HCT116 (cell line): ENCODE results near the gene OR4Q3.

ENCODE experiments used
- MAX ChIP-seq: IDR thresholded peaks from 2 replicates; pipeline ENCODE4 v1.6.1; 2012
- POLR2A ChIP-seq: IDR thresholded peaks from 2 replicates; pipeline ENCODE4 v1.7.0; 2011; ENCODE audit warnings: borderline replicate concordance; ENCODE audit not compliant: insufficient read depth, insufficient read length; ENCODE audit errors: extremely low read depth
- POLR2AphosphoS5 ChIP-seq: IDR thresholded peaks from 2 replicates; pipeline ENCODE4 v1.6.1; 2011; ENCODE audit warnings: mild to moderate bottlenecking, low read depth, low read length, moderate library complexity
- ZFX ChIP-seq: fragments of 450-650 bp; IDR thresholded peaks from 2 replicates; pipeline ENCODE4 v1.6.1; 2017
- TF ChIP-seq, protein P1 (sequence below), 3 experiments: fragments of 200-600 bp in 1 of 3; sonication (generic) in 1 of 3; IDR thresholded peaks in 2 of 3; conservative IDR thresholded peaks in 1 of 3; 2 replicates each; pipeline ENCODE4 v1.5.1; 2012 to 2017; ENCODE audit warnings: low read depth in 2 of 3, low read length in 2 of 3, antibody characterized with exemption in 1 of 3, borderline replicate concordance in 1 of 3, control low read depth in 1 of 3, mild to moderate bottlenecking in 1 of 3, mixed read lengths in 1 of 3, mixed run types in 1 of 3, moderate library complexity in 1 of 3; ENCODE audit not compliant: insufficient read depth in 1 of 3

- no peak for TF ChIP-seq MAX
- TF ChIP-seq POLR2AphosphoS5, result no peak
- TF ChIP-seq, protein P1, sequence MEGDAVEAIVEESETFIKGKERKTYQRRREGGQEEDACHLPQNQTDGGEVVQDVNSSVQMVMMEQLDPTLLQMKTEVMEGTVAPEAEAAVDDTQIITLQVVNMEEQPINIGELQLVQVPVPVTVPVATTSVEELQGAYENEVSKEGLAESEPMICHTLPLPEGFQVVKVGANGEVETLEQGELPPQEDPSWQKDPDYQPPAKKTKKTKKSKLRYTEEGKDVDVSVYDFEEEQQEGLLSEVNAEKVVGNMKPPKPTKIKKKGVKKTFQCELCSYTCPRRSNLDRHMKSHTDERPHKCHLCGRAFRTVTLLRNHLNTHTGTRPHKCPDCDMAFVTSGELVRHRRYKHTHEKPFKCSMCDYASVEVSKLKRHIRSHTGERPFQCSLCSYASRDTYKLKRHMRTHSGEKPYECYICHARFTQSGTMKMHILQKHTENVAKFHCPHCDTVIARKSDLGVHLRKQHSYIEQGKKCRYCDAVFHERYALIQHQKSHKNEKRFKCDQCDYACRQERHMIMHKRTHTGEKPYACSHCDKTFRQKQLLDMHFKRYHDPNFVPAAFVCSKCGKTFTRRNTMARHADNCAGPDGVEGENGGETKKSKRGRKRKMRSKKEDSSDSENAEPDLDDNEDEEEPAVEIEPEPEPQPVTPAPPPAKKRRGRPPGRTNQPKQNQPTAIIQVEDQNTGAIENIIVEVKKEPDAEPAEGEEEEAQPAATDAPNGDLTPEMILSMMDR (IDR thresholded peaks at IDR 0.05 in 2 of 3, conservative IDR thresholded peaks at IDR 0.05 in 1 of 3; ENCODE audit: borderline replicate concordance in 1 of 3, insufficient read depth in 1 of 3, low read depth in 2 of 3, low read length in 2 of 3), result no peak
- no peak for TF ChIP-seq POLR2A
- TF ChIP-seq ZFX, result no peak
Measured at GRCh38 chr14:19775587-19775986, 32.2 kb downstream of the OR4Q3 start.
